GM12872 (cell line): ENCODE results near the gene PTPN23.

Source experiments
- CTCF ChIP-seq: IDR thresholded peaks from 3 replicates; pipeline ENCODE4 v1.5.1; 2011; ENCODE audit warnings: low read depth, mild to moderate bottlenecking, low read length, moderate library complexity; ENCODE audit not compliant: insufficient read depth

The PTPN23 gene

GRCh38 chr3:47362701-47363100 is 18.1 kb upstream of the PTPN23 start:
- TF ChIP-seq CTCF: no peak

GRCh38 chr3:47365213-47366153 is 15.3 kb upstream of the PTPN23 start:
- TF ChIP-seq CTCF: no peak

- TF ChIP-seq CTCF: no peak
Measured at GRCh38 chr3:47366833-47367232, 14.0 kb upstream of the PTPN23 start.

- TF ChIP-seq CTCF: no peak
Measured at GRCh38 chr3:47367631-47368030, 13.2 kb upstream of the PTPN23 start.

- TF ChIP-seq CTCF: peak; percentile 63
Measured at GRCh38 chr3:47370887-47371697, 9.7 kb upstream of the PTPN23 start.

GRCh38 chr3:47374587-47374986 is 6.2 kb upstream of the PTPN23 start:
- TF ChIP-seq CTCF: no peak

GRCh38 chr3:47376393-47376792 is 4.4 kb upstream of the PTPN23 start:
- peak; percentile 22; the same call in 1 of the 3 replicates for TF ChIP-seq CTCF
